Measurements from ENCODE around the gene NUDT13. TPM values are rescaled to one million over a fixed set of nuclear protein-coding genes. Genes with fewer than 3 reads are reported as not detected.

The NUDT13 gene
- 2.4 to 4.2 TPM (median 2.7 TPM) in 5 replicates for total RNA-seq (2022; extraction: Qiagen RNA extraction; ENCODE audit: low read depth)

DNA sequence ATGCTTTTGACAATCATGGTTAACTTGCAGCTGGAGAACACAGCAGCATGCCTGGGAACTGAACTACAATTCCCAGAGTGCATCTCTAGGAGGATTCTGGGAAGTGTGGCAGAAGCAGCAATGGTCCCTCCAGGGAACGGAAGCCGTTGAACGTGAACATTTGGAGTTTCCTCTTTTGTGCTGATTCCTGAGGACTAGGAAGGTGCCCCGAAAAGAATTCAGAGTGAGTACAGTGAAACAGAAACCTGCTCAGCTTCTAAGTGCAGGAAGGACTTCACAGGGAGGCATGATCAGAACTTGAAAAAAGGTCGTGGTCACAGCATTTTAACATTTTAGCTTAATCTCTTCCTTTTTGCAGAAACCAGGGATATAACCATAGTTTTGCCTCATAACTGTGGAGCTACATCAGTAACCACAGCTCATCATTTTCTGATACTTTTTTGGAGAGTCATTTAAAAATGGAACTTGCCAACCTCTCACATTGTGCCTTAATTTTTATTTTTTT, at the start of gene NUDT13:
NUDT13 (plus strand) TSS at position 111 of the 505 bp plus-strand sequence. CDS start 3,911 bp downstream, outside the sequence.

DNA sequence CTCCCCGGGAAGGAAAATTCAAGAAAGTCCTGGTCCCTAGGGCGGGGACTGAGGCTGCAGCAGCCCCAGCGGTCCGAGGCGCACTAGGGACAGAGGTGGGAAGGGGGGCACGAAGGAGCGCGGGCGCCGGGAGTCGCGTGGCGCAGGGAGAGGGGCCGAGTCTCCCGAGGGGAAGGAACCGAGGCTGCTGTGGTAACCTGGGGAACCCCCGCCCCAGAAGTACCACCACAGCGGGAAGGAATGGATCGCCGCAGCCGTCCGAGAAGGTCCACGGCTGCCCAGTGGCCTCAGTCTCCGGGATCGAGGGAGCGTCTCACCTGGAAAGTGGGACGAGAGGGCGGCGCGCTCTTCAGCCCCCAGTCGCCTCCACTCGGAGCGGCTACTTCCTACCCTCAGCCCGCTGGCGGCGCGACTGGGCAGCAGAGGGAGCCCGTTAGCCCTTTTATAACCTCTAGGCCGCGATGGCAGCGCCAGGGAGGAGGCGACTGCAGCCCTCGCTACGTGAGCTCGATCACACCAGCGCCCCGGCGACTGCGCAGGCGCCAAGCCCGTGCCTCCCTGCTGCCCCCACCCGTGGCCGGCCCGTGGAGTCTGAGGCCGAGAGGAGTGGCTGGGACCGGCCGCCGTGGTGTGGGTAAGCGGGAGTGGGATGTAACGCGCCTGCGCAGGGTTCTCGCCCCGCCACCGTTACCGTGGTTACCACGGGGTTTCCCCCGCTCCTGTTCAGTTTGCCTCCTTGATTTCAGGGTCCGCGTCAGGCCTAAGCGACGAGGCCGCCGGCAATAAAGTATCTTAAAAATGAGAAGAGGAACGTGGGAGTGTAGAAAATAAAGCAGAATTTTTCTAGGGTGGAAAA, 13.6 kb upstream of the NUDT13 start, which contains the start of gene P4HA1:
P4HA1 (minus strand) TSS at position 418 of the 856 bp plus-strand sequence. CDS start 21,983 bp downstream, outside the sequence.

DNA sequence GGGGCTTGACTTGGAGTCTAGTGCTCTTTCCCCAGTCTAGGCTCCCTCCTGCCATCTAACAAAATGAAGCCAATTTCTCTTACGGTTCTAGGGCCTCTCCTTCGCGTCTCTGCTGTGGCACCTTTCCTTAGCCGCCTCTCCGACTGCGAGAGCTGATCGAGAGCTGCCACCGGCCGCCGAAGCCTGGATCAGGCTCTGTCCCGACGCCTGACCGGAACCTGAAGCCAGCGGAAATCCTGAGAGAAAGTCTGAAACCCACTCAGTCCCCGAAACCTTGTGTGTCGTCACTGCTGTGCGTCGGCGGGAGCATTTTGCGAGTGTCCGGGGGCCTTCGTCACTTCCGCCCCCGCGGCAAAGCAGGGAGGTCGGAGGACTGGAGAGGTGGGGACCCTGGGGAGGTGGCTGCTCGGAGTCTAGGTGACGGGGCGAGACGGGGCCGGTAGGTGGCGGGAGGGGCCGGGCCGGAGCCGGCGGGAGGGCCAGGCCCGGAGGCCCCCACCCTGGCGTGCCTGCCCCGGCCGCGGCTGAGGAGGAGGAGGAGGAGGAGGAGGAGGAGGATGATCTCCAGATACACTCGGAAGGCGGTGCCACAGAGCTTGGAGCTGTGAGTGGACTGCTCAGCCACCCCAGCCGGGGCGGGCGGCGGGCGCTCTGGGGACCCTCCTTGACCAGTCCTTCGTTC, 57.7 kb downstream of the NUDT13 start, which contains the start of the genes ECD and FAM149B1:
ECD (minus strand) TSS at position 226 of the 682 bp plus-strand sequence. CDS start 4,071 bp downstream, outside the sequence.
FAM149B1 (plus strand) TSS at position 337 of the 682 bp plus-strand sequence; CDS start at position 558, 221 bp downstream.

Other genes starting within 250 kb of the NUDT13 start
- 0.16 TPM in 1 of 5 replicates, not detected in the others for gene OIT3, start 216.7 kb upstream of the NUDT13 start, total RNA-seq (2022; extraction: Qiagen RNA extraction; ENCODE audit: low read depth)
- not detected in 5 replicates for gene PLA2G12B, start 155.6 kb upstream of the NUDT13 start, total RNA-seq (2022; extraction: Qiagen RNA extraction; ENCODE audit: low read depth)
- 17.0 to 34.0 TPM (median 23.7 TPM) in 5 replicates for gene P4HA1, start 13.6 kb upstream of the NUDT13 start, total RNA-seq (2022; extraction: Qiagen RNA extraction; ENCODE audit: low read depth)
- 24.2 to 33.2 TPM (median 26.3 TPM) in 5 replicates for gene ECD, start 57.6 kb downstream of the NUDT13 start, total RNA-seq (2022; extraction: Qiagen RNA extraction; ENCODE audit: low read depth)
- gene FAM149B1, start 57.7 kb downstream of the NUDT13 start, total RNA-seq (2022; extraction: Qiagen RNA extraction; ENCODE audit: low read depth) = 6.5 to 8.3 TPM (median 7.1 TPM) in 5 replicates
- 50.1 to 58.8 TPM (median 52.0 TPM) in 5 replicates for gene DNAJC9, start 136.8 kb downstream of the NUDT13 start, total RNA-seq (2022; extraction: Qiagen RNA extraction; ENCODE audit: low read depth)
- gene MRPS16, start 142.2 kb downstream of the NUDT13 start, total RNA-seq (2022; extraction: Qiagen RNA extraction; ENCODE audit: low read depth) = 123 to 186 TPM (median 177 TPM) in 5 replicates
- 0.11 to 0.22 TPM (median 0.12 TPM) in 5 replicates for gene CFAP70, start 248.4 kb downstream of the NUDT13 start, total RNA-seq (2022; extraction: Qiagen RNA extraction; ENCODE audit: low read depth)